Stimulated activated CD8-positive, alpha-beta memory T cell treated with anti-CD3 and anti-CD28 coated beads, Interleukin-4, amount 100 ng/mL, for 24 hours (primary cell): Measurements from ENCODE around the gene NUDCD2.
A peak's percentile ranks its signal among the peaks of the same experiment; 100 is the strongest.
"Not testable (repeated sequence)": the region's sequence is repeated elsewhere in the genome, so short reads cannot be mapped to it uniquely, and the experiment has no call there.

ENCODE experiments used
- DNase-seq: peaks from one replicate; pipeline ENCODE4 v3.0.0-alpha.2; 2020; ENCODE audit warnings: low read depth

NUDCD2 gene

DNA sequence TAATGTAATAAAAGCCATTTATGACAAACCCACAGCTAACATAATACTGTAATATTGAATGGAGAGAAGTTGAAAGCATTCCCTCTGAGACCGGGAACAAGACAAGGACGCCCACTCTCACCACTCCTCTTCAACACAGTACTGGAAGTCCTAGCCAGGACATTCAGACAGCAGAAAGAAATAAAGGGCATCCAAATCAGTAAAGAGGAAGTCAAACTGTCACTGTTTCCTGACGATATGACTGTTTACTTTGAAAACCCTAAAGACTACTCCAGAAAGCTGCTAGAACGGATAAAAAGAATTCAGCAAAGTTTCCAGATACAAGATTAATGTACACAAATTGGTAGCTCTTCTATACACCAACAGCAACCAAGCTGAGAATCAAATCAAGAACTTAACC, 33.8 kb downstream of the NUDCD2 start:
- DNase-seq, result not testable (repeated sequence)

DNA sequence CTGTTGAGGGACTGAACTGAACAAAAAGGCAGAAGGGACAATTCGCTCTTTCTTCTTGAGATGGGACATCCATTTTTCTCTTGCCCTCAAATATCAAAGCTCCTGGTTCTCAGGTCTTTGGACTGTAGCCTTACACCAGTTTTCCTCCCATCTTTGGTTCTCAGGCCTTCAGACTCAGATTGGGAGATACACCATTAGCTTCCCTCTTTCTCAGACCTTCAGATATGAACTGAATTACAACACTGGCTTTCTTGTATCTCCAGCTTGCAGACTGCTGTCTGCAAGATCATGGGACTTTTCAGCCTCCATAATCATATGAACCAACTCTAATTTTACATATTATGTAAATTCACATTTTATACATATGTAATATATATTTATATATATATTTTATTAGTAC, 35.1 kb downstream of the NUDCD2 start:
- DNase-seq, result no peak

DNA sequence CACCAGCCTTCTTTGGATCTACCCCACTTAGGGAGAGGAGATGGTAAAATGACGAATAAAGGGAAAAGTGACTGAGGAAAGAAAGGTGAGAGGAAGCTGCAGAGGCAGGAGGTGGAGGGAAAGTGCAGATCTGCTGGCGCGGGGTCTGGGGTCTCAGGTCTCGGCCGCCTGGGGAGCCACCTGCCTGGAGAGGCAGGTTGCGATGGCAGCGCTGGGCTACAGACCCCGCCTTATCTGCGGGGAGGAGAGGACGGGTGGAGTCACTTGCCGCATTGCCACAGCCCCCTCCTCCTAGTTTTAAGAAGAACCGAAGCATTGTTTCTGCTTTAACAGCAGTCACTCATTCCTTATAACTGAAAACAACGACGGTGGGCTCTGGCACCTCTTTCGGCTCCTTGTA, 44.2 kb downstream of the NUDCD2 start:
- not testable (repeated sequence) for DNase-seq

DNA sequence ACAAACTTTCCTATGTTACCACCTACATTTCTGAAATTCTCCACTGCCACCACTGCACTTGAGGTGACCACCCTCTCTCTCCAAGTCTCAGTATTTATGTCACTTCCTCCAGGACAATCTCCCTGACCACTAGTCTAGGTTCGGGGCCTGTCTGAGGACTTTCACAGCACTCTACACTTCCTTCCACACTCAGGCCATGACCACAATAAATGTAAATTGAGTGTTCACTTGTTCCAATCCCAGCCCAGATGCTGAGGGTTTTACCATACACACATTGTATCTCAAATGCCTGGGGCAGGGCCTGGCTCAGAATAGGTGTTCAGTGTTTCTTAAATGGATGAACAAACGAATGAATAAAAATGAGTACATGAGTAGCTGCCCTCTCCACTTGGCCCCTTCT, 49.4 kb downstream of the NUDCD2 start:
- DNase-seq, result no peak

DNA sequence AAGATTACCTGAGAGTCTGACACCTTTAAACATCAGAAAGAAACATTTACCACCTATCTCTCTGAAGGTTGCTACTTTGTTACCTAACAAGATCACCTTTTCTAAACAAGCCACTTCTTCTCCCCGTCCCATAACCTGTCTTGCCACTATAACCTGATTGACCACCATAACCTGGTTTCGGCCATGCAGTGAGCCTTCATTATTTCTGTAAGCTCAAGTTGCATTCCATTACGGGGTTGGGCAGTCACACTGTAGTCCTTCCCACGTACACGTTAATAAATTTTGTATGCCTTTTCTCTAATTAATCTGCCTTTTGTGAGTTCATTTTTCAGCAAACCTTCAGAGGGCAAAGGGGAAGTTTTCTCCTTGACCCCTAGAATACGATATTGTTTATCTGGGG, 50.5 kb downstream of the NUDCD2 start:
- no peak for DNase-seq

DNA sequence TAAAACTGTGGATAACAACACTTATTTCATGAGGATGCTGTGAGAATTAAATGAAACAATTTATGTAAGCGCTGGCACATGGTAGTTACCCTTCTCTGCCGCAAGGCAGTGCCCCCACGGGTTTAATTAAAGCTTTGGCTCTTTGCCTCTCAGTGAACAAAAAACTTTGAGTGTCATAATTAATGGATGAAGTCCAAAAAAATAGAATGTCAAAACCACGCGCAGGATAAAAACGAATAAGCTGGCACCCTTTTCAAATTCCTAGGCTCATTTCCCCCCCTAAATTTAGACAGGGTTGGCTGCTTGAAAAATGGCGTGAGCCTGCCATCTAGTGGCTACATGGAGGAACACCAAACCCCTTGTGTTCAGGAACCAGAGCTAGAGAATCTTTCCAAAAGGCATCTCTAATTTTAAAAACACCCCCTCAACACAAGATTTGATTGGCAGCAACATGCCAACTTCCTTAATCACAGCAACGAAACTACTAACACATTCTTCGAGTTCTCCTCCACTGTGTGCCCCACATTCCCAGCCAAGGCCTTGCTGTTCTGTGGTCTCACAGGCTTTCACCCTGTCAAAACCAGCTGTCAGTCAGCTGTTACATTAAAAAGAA, 51.5 kb downstream of the NUDCD2 start:
- DNase-seq, result peak; percentile 28

DNA sequence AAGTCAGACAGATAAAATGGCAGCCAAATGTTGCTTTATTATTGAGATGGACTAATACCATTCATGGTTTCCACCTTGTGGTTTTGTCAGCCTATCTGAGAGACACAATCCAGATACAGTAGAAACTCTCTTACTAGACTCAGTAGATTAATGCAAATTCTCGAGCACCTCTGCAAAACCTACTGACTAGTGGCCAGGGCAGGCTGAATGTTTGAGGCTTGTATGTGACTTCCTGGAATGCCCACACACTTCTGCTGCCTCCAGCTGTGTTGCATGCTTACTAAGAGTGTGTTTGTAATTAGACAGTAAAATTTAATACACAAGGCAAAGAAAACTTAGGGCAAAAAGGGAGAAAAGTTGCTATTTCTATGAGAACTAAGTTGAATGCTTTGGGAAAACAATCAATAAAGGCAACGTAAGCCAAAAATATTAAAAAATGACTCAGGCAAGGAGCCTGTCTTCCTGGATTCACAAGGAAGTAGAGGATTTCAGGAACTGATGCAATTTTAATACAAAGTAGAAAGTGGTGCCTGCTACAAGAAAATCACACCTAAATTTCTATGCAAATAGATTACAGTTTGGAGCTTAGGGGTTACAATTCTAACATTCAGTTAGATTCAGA, 52.8 kb downstream of the NUDCD2 start:
- DNase-seq, result no peak

DNA sequence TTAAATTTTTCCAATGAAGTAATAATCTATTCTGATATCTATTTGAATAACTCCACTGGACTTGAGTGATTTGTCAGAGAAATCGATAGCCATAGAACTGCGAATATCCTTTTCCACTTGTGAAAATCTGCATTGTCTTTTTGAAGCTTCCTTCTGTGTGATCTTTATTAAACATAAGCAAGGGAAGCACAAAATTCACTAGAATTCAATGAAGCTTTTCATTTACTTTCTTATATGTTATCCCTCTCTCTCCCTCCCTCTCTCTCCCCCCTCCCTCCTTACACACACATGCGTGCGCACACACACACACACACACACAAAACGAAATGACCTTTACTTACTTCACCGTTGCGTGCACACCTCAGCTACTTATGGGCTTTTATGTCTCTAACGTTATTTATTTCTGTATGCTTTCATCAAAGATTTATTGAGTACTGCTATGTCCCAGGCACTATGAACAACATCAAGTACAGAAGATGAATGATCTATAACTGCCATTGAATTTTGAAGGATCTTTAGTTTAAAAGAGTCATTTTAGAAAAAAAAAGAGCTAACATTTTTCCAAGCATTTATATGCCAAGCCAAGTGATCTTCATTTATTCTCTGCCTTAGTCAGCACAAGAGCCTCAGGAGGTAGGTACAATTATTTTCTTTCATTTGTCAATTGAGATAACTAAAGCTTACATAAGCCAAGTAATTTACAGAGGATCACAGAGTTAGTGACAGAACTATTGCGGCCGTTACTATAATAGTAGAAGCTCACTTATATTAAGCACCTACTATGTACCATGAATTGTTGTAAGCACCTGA, 55.3 kb downstream of the NUDCD2 start:
- DNase-seq, result no peak

DNA sequence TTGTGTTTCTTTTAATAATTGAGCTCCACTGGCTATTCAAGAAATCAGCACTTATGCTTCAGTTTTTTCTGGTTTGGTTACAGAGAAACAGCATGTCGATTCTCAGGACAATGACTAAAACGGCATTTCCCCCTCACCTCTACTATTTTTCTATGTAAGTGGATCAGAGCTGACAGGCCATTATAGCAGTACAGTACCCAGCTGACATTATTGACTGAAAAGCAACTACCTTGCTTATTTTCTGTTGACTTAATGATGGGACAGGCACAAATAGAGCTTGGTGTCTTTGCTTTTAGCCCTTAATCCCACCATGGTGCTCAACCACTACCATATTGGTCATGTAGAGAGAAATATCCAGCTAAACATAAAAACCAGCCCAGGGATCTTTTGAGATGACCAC, 57.9 kb downstream of the NUDCD2 start:
- DNase-seq, result no peak

DNA sequence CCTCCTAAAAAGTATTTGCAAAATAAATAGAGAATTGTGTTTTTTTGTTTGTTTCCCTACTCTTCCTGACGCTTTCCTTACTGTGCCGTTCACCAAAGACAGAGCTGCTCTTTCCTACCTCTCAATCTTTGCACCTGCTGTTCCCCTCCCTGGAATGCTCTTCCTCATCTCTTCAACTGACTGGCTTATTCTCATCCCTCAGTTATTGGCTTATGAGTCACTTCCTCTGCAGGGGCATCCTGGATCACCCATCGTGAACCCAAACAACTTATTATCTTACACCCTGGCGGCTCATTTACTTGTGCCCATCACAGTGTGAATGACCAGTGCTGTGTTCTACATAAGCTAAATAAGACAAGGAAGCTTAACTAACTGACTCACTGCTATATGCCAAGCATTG, 58.6 kb downstream of the NUDCD2 start:
- no peak for DNase-seq

DNA sequence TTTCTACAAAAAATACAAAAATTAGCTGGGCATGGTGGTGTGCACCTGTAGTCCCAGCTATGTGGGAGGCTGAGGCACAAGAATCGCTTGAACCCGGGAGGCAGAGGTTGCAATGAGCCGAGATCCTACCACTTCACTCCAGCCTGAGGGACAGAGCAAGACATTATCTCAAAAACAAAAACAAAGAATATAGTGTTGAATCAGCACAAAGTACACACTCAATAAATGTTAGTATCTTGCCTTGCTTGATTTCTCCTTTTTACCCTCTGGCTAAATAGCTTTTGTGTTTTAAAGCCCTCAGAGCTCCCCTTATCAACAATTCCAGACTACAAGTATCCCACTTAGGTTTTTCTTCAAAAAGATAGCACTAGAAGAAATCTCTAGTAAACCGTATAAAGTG, 60.0 kb downstream of the NUDCD2 start:
- DNase-seq, result no peak

DNA sequence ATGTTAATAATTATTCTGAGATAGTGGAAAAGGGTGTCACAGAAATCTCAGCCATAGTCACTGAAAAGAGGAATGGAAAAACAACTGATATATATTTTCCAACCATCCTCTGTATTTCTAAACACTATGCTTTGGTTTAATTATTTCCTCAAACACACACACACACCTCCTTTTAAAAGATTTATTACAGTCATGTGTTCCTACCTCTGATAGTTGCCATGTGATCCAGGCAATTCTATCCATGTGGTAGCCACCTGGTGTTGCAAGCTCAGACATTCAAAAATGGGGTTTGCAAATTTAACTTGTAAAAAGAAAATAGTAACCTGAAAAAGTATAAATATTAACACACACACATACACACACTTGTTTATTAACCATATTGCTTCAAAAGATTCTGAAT, 62.5 kb downstream of the NUDCD2 start:
- DNase-seq, result no peak

DNA sequence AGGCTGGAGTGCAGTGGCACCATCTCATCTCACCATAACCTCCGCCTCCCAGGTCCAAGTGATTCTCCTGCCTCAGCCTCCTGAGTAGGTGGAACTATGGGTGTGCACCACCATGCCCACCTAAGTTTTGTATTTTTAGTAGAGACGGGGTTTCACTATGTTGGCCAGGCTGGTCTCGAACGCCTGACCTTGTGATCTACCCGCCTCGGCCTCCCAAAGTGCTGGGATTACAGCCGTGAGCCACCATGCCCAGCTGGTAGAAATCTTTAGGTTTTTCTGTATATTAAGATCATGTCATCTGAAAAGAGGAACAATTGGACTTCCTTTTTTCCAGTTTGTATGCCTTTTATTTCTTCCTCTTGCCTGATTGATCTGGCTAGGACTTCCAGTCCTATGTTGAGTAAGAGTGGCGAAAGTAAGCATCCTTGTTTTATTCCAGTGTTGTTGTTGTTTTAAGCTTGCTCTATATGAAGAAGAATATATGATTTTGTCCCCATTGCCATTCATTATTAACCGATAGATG, 63.0 kb downstream of the NUDCD2 start:
- not testable (repeated sequence) for DNase-seq
